AG04450 (cell line): ENCODE measurements around the gene PRR14. TPM values are rescaled to one million over a fixed set of nuclear protein-coding genes. Genes with fewer than 3 reads are reported as not detected.

ENCODE experiments used
- CTCF ChIA-PET: fragments of 300-600, 350-600 bp; formaldehyde crosslinking; extraction: SDS; loops from one replicate; lab custom pipeline; 2022; ENCODE audit warnings: antibody characterized with exemption, inconsistent platforms; lab: Charles Lee
- POLR2A ChIA-PET: fragments of 350-600 bp; formaldehyde crosslinking; extraction: SDS; loops from one replicate; lab custom pipeline; 2021; ENCODE audit warnings: antibody characterized with exemption, inconsistent platforms; lab: Yijun Ruan, JAX
- DNase-seq: peaks from one replicate; pipeline ENCODE4 v3.0.0-alpha.2; 2011; ENCODE audit warnings: low read depth, low spot score
- H3K27ac ChIP-seq: one replicate; pipeline ENCODE4 v1.5.1; 2012; ENCODE audit warnings: low read depth, low read length, control low read depth
- H3K27me3 ChIP-seq: one replicate; pipeline ENCODE4 v1.6.0; 2012; ENCODE audit warnings: low read length; ENCODE audit not compliant: control insufficient read depth, insufficient read depth
- H3K4me3 ChIP-seq: 2 replicates; pipeline ENCODE4 v1.5.1; 2011; ENCODE audit warnings: mild to moderate bottlenecking, low read depth, low read length, control low read depth
- H3K9me3 ChIP-seq: 2 replicates; pipeline ENCODE4 v1.5.1; 2012; ENCODE audit warnings: low read length; ENCODE audit not compliant: control insufficient read depth, insufficient read depth
- CTCF ChIP-seq: IDR thresholded peaks from 2 replicates; pipeline ENCODE4 v1.5.1; 2011; ENCODE audit warnings: low read depth, low read length, control low read depth, inconsistent platforms
- polyA plus RNA-seq: library from polyadenylated mRNA; depleted of rRNA; stranded (reverse); fragments of >200 nt; gene quantifications from 2 replicates; pipeline ENCODE4 v1.2.3, GENCODE V29; 2011

The PRR14 gene
- polyA plus RNA-seq, 1 experiment, result 4.9 TPM

- no peak overlapping the region for H3K4me3 ChIP-seq
- H3K27ac ChIP-seq, result no peak overlapping the region
- H3K9me3 ChIP-seq, result no peaks in the 10 kb centered on the region
- no peaks in the 10 kb centered on the region for H3K27me3 ChIP-seq
- POLR2A ChIA-PET, result interaction anchor here (0.7 kb wide), 1 partner anchor 25 kb away, joined by 3 read pairs; no protein-coding TSS in a partner anchor
- CTCF ChIA-PET, result no interaction called here
- no peak for TF ChIP-seq CTCF
- DNase-seq, result no peak
Measured at GRCh38 chr16:30665155-30665829, 14.5 kb downstream of the PRR14 start.

- no peak overlapping the region for H3K4me3 ChIP-seq
- H3K27me3 ChIP-seq, result no peaks in the 10 kb centered on the region
- ChIA-PET POLR2A (no interaction called here), CTCF (no interaction called here)
- DNase-seq, result no peak
- no peaks in the 10 kb centered on the region for H3K9me3 ChIP-seq
- no peak overlapping the region for H3K27ac ChIP-seq
- TF ChIP-seq CTCF, result no peak
Measured at GRCh38 chr16:30665830-30666190, 15.1 kb downstream of the PRR14 start.

- Histone ChIP-seq H3K27me3 (no peaks in the 10 kb centered on the region), H3K9me3 (no peaks in the 10 kb centered on the region), H3K27ac (no peak overlapping the region), H3K4me3 (no peak overlapping the region)
- ChIA-PET CTCF (no interaction called here), POLR2A (no interaction called here)
- TF ChIP-seq CTCF, result no peak
- no peak for DNase-seq
Measured at GRCh38 chr16:30666681-30667080, 15.9 kb downstream of the PRR14 start.

GRCh38 chr16:30667361-30667905 lies 16.7 kb downstream of the PRR14 start:
- no peaks in the 10 kb centered on the region for H3K9me3 ChIP-seq
- POLR2A ChIA-PET, result no interaction called here
- CTCF ChIA-PET, result interaction anchor here (1.3 kb wide), 1 partner anchor 26 kb away, joined by 3 read pairs; no protein-coding TSS in a partner anchor
- no peak for TF ChIP-seq CTCF
- no peak for DNase-seq
- no peak overlapping the region for H3K27ac ChIP-seq
- no peaks in the 10 kb centered on the region for H3K27me3 ChIP-seq
- H3K4me3 ChIP-seq, result no peak overlapping the region

- ChIA-PET CTCF (interaction anchor here (1.3 kb wide), 1 partner anchor 25 kb away, joined by 3 read pairs; no protein-coding TSS in a partner anchor), POLR2A (interaction anchor here (0.5 to 1.1 kb wide), 2 partner anchors 10 to 13 kb away, joined by 3 to 5 read pairs; partner anchors contain the start of gene FBRS)
- Histone ChIP-seq H3K27me3 (no peaks in the 10 kb centered on the region), H3K4me3 (no peak overlapping the region), H3K9me3 (no peaks in the 10 kb centered on the region), H3K27ac (no peak overlapping the region)
- no peak for TF ChIP-seq CTCF
- no peak for DNase-seq
Measured at GRCh38 chr16:30668393-30668792, 17.6 kb downstream of the PRR14 start.
